ENCODE measurements around the gene NR1I3. TPM values are rescaled to one million over a fixed set of nuclear protein-coding genes. Genes with fewer than 3 reads are reported as not detected.

NR1I3 gene
- total and polyA plus RNA-seq, 2 of the 13 experiments (the other 11 are each of a cell fraction or from before 2014, with no cell fraction given): 0.62 to 0.95 TPM

DNA sequence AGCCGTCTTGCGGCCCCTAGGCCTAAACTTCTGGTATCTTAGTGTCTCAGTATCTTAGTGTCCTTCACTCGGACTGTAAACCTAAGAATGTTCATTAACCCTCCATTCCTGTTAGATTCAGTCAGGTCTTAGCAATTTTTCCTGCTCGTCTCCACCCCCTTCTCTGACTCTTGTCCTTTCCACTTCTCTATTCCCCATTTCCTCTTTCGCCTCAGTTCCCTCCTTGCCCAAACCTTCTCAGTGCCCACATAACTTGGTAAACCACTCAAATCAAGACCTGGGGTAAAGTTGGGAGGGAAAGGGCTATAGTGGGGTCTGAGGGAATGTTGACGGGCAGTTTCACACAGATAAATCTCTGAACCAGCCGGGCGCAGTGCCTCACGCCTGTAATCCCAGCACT lies 23.6 kb downstream of the NR1I3 start:
- DNase-seq (ENCODE audit: low spot score) (no peak), FAIRE-seq (no peak), ATAC-seq (no peak)
- in situ Hi-C loops (cut with HindIII; ENCODE audit: extremely low pct_ligation_motif_present, low pct_unique_long_range_greater_than_20kb) (no loop called here), intact Hi-C loops (cut with micrococcal nuclease; ENCODE audit: unreplicated experiment) (no loop called here)
- Histone ChIP-seq H3K36me3 (replicated peaks in 1 of 2; ENCODE audit: control insufficient read depth in 1 of 2, insufficient read depth in 2 of 2, low read length in 2 of 2) (peaks cover 7 to 52% of the 10 kb centered on the region in 2 experiments), H3K4me3 (replicated peaks in 1 of 3; ENCODE audit: insufficient read depth in 1 of 3, low read depth in 2 of 3, low read length in 3 of 3) (no peak overlapping the region), H3K4me2 (ENCODE audit: low read depth, low read length) (no peak overlapping the region), H3K9me3 (ENCODE audit: low read length) (no peaks in the 10 kb centered on the region), H3K79me2 (ENCODE audit: insufficient read depth, low read length) (peaks cover 4% of the 10 kb centered on the region), H3K4me1 (ENCODE audit: insufficient read depth, low read length) (peaks cover 58% of the 10 kb centered on the region), H3K9ac (ENCODE audit: insufficient read depth, low read depth, low read length) (no peak overlapping the region), H2AFZ (ENCODE audit: low read length) (no peak overlapping the region), H4K20me1 (ENCODE audit: insufficient read depth, low read length) (no peaks in the 10 kb centered on the region), H3K27ac (ENCODE audit: extremely low read length, insufficient read depth, low read length) (no peak overlapping the region), H3K27me3 (ENCODE audit: control insufficient read depth in 1 of 2, insufficient read depth in 2 of 2, low read length in 2 of 2) (no peaks in the 10 kb centered on the region)
- TF ChIP-seq MBD4 (IDR thresholded peaks at IDR 0.05; ENCODE audit: borderline replicate concordance, low read length) (no peak), ZNF614 (CRISPR knock-in tag; IDR thresholded peaks at IDR 0.05; ENCODE audit: borderline replicate concordance) (no peak)
- ChIA-PET CTCF (ENCODE audit: low intra/inter-chr PET ratio, low total read pairs) (no interaction called here), POLR2A (interaction anchor here (4.1 kb wide), 1 partner anchor 11 kb away, joined by 85 read pairs; the partner anchor contains the start of gene TOMM40L)
- over 99% methylated on average over 9 of the region's 9 CpGs for WGBS (ENCODE audit: low lambda C conversion rate)
- BruUV-seq (replicated peaks): no TSS peak

- peaks cover 18 to 81% of the 10 kb centered on the region in 2 experiments for H3K36me3 ChIP-seq (replicated peaks in 1 of 2; ENCODE audit: control insufficient read depth in 1 of 2, insufficient read depth in 2 of 2, low read length in 2 of 2)
- H3K4me2 ChIP-seq (ENCODE audit: low read depth, low read length): peak overlapping the region; percentile 21; the same call in 1 of the 2 replicates
- TSS peak; percentile 27 for BruUV-seq (replicated peaks)
- H4K20me1 ChIP-seq (ENCODE audit: insufficient read depth, low read length): no peaks in the 10 kb centered on the region
- FAIRE-seq: peak; percentile 86
- CTCF ChIA-PET (ENCODE audit: low intra/inter-chr PET ratio, low total read pairs): interaction anchor here (0.9 to 3.7 kb wide), 8 partner anchors 15 to 172 kb away, joined by 3 to 26 read pairs (median 7); partner anchors contain the start of gene TOMM40L
- WGBS (ENCODE audit: low lambda C conversion rate): 43% methylated on average over 7 of the region's 11 CpGs
- DNase-seq (ENCODE audit: low spot score): peak; percentile 79
- H3K9ac ChIP-seq (ENCODE audit: insufficient read depth, low read depth, low read length): peak overlapping the region; percentile 20; the same call in 1 of the 2 replicates
- H3K79me2 ChIP-seq (ENCODE audit: insufficient read depth, low read length): peaks cover 5% of the 10 kb centered on the region
- H3K27me3 ChIP-seq (ENCODE audit: control insufficient read depth in 1 of 2, insufficient read depth in 2 of 2, low read length in 2 of 2): no peaks in the 10 kb centered on the region
- in situ Hi-C loops (cut with HindIII; ENCODE audit: extremely low pct_ligation_motif_present, low pct_unique_long_range_greater_than_20kb) (no loop called here), intact Hi-C loops (cut with micrococcal nuclease; ENCODE audit: unreplicated experiment) (loop anchor here (1.0 kb wide), 3 partner anchors 17 to 164 kb away; no protein-coding TSS in a partner anchor)
- POLR2A ChIA-PET: interaction anchor here (1.5 to 13.8 kb wide), 2 partner anchors 12 to 21 kb away, joined by 4 to 357 read pairs; partner anchors contain the start of genes APOA2 and TOMM40L
- H2AFZ ChIP-seq (ENCODE audit: low read length): no peak overlapping the region
- H3K9me3 ChIP-seq (ENCODE audit: low read length): no peaks in the 10 kb centered on the region
- no peak overlapping the region for H3K4me3 ChIP-seq (replicated peaks in 1 of 3; ENCODE audit: insufficient read depth in 1 of 3, low read depth in 2 of 3, low read length in 3 of 3)
- H3K27ac ChIP-seq (ENCODE audit: extremely low read length, insufficient read depth, low read length): no peak overlapping the region
- peaks cover 25% of the 10 kb centered on the region for H3K4me1 ChIP-seq (ENCODE audit: insufficient read depth, low read length)
- peak; percentile 96 for ATAC-seq
- peak; percentile 50; the same call in 1 of the 2 replicates for TF ChIP-seq SAP130 (CRISPR knock-in tag; IDR thresholded peaks at IDR 0.05; ENCODE audit: low read depth)
- TF ChIP-seq ZNF576 (CRISPR knock-in tag; IDR thresholded peaks at IDR 0.05): no peak
- TF ChIP-seq ARID4A (CRISPR knock-in tag; IDR thresholded peaks at IDR 0.05; ENCODE audit: borderline replicate concordance): peak; percentile 32; the same call in 1 of the 2 replicates
- peak; percentile 52; the same call in 1 of the 2 replicates for TF ChIP-seq SALL1 (CRISPR knock-in tag; IDR thresholded peaks at IDR 0.05)
- TF ChIP-seq GABPB1 (CRISPR knock-in tag; IDR thresholded peaks at IDR 0.05): peak; percentile 46; the same call in 1 of the 2 replicates
- no peak for TF ChIP-seq E2F2 (CRISPR knock-in tag; IDR thresholded peaks at IDR 0.05; ENCODE audit: borderline replicate concordance)
- peak; percentile 28; the same call in 1 of the 2 replicates for TF ChIP-seq ZNF652 (CRISPR knock-in tag; IDR thresholded peaks at IDR 0.05; ENCODE audit: borderline replicate concordance, low read depth)
- TF ChIP-seq TGIF2 (CRISPR knock-in tag; IDR thresholded peaks at IDR 0.05): 0 out of 2 replicates have a peak, but pooled peaks have one; percentile 25
Observed at GRCh38 chr1:161209790-161210409, 28.1 kb downstream of the NR1I3 start.
